ENCODE results near the gene FKBP1B.

DNA sequence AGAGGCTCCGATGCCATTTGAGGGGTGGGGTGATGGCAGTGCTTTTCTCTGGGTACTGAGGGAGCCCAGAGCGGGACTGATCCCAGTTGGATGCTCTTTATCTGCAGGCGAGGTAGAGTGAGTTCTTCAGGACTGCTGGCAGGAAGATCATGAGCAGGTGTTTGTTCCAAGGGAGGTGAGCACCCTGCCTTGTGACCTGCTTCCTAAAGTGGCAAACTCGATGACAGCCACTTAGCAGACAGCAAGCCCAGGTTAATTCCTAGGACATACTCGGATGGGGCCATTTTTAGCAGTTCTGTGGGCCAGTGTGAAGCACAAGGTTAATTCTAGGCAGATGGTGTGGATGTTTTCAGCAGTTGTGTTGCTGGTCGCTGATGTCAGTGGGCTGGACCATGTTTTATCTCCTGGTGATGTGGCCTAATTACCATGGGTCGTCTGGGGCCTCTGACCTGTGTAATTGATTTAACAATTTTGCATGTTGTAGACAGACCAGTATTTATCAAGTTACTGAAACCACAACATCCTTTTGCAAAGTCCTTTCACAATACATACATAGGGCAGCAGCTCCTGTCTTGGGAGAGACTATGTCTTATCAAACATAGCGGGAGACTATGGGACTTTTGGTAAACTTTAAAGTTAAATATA is 4.9 kb downstream of the FKBP1B start:
- TF ChIP-seq GLIS3 (CRISPR knock-in tag; IDR thresholded peaks at IDR 0.05) (no peak), POU6F1 (CRISPR knock-in tag; IDR thresholded peaks at IDR 0.05; ENCODE audit: borderline replicate concordance, low read depth) (no peak), PPARA (CRISPR knock-in tag; IDR thresholded peaks at IDR 0.05; ENCODE audit: borderline replicate concordance) (no peak)
